ENCODE measurements around the gene NEU1. TPM values are rescaled to one million over a fixed set of nuclear protein-coding genes. Genes with fewer than 3 reads are reported as not detected.

Gene NEU1
- total RNA-seq, 1 experiment from 2014 or later = 44.8 TPM

DNA sequence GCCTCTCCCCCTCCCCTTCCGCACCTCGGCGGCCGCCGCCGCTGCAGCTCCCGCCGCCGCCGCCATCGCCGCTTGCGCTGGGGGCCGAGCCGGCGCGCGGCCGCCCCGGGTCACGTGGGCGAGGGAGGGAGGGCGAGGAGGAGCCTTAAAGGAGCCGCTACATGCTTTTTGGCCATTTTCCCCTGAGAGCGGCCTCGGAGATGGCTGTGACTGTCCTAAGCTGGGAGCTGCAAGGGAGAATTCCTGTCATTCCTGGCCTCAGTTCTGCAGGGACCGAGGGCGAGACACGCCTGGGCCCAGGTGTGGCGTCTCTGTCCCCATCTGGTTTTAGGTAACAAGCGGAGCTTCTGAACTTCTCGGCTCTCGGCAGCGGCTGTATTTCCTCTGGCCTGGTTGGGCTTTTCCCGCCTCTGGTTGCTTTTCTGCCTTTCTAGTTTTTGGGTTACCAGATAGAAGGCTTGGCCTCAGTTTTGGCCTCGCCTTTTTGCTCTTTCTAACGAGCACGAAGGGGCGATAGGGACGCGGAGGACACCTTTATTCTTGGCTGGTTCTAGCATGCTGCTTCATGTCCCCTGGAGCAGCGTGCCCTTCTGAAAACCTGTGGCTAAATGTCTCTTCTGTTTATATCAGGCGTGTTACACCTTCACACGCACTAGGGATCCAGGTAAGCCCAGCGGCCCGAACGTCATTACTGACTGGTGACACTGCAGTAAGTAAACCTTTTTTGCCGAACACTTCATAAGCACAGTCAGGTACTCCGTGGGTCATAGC lies 35.2 kb upstream of the NEU1 start, which contains the start of gene EHMT2 (continued):
- TF ChIP-seq, protein P1, sequence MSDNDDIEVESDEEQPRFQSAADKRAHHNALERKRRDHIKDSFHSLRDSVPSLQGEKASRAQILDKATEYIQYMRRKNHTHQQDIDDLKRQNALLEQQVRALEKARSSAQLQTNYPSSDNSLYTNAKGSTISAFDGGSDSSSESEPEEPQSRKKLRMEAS (CRISPR knock-in tag; IDR thresholded peaks at IDR 0.05) = no peak; the same call in 1 of the 2 replicates
- TF ChIP-seq, protein P2, sequence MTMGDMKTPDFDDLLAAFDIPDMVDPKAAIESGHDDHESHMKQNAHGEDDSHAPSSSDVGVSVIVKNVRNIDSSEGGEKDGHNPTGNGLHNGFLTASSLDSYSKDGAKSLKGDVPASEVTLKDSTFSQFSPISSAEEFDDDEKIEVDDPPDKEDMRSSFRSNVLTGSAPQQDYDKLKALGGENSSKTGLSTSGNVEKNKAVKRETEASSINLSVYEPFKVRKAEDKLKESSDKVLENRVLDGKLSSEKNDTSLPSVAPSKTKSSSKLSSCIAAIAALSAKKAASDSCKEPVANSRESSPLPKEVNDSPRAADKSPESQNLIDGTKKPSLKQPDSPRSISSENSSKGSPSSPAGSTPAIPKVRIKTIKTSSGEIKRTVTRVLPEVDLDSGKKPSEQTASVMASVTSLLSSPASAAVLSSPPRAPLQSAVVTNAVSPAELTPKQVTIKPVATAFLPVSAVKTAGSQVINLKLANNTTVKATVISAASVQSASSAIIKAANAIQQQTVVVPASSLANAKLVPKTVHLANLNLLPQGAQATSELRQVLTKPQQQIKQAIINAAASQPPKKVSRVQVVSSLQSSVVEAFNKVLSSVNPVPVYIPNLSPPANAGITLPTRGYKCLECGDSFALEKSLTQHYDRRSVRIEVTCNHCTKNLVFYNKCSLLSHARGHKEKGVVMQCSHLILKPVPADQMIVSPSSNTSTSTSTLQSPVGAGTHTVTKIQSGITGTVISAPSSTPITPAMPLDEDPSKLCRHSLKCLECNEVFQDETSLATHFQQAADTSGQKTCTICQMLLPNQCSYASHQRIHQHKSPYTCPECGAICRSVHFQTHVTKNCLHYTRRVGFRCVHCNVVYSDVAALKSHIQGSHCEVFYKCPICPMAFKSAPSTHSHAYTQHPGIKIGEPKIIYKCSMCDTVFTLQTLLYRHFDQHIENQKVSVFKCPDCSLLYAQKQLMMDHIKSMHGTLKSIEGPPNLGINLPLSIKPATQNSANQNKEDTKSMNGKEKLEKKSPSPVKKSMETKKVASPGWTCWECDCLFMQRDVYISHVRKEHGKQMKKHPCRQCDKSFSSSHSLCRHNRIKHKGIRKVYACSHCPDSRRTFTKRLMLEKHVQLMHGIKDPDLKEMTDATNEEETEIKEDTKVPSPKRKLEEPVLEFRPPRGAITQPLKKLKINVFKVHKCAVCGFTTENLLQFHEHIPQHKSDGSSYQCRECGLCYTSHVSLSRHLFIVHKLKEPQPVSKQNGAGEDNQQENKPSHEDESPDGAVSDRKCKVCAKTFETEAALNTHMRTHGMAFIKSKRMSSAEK (CRISPR knock-in tag; IDR thresholded peaks at IDR 0.05; ENCODE audit: borderline replicate concordance) = 0 out of 2 replicates have a peak, but pooled peaks have one; percentile 26
- TF ChIP-seq, protein P3, sequence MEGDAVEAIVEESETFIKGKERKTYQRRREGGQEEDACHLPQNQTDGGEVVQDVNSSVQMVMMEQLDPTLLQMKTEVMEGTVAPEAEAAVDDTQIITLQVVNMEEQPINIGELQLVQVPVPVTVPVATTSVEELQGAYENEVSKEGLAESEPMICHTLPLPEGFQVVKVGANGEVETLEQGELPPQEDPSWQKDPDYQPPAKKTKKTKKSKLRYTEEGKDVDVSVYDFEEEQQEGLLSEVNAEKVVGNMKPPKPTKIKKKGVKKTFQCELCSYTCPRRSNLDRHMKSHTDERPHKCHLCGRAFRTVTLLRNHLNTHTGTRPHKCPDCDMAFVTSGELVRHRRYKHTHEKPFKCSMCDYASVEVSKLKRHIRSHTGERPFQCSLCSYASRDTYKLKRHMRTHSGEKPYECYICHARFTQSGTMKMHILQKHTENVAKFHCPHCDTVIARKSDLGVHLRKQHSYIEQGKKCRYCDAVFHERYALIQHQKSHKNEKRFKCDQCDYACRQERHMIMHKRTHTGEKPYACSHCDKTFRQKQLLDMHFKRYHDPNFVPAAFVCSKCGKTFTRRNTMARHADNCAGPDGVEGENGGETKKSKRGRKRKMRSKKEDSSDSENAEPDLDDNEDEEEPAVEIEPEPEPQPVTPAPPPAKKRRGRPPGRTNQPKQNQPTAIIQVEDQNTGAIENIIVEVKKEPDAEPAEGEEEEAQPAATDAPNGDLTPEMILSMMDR (IDR thresholded peaks at IDR 0.05) = no peak
- TF ChIP-seq, protein P4, sequence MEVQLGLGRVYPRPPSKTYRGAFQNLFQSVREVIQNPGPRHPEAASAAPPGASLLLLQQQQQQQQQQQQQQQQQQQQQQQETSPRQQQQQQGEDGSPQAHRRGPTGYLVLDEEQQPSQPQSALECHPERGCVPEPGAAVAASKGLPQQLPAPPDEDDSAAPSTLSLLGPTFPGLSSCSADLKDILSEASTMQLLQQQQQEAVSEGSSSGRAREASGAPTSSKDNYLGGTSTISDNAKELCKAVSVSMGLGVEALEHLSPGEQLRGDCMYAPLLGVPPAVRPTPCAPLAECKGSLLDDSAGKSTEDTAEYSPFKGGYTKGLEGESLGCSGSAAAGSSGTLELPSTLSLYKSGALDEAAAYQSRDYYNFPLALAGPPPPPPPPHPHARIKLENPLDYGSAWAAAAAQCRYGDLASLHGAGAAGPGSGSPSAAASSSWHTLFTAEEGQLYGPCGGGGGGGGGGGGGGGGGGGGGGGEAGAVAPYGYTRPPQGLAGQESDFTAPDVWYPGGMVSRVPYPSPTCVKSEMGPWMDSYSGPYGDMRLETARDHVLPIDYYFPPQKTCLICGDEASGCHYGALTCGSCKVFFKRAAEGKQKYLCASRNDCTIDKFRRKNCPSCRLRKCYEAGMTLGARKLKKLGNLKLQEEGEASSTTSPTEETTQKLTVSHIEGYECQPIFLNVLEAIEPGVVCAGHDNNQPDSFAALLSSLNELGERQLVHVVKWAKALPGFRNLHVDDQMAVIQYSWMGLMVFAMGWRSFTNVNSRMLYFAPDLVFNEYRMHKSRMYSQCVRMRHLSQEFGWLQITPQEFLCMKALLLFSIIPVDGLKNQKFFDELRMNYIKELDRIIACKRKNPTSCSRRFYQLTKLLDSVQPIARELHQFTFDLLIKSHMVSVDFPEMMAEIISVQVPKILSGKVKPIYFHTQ (CRISPR knock-in tag; IDR thresholded peaks at IDR 0.05) = peak; percentile 52; the same call in 1 of the 2 replicates
- TF ChIP-seq JUN (CRISPR knock-in tag; IDR thresholded peaks at IDR 0.05) (no peak), FOXP1 (CRISPR knock-in tag; IDR thresholded peaks at IDR 0.05; ENCODE audit: borderline replicate concordance) (no peak), ZNF423 (CRISPR knock-in tag; IDR thresholded peaks at IDR 0.05) (no peak), EMX1 (CRISPR knock-in tag; IDR thresholded peaks at IDR 0.05) (no peak), ESRRA (CRISPR knock-in tag; IDR thresholded peaks at IDR 0.05; ENCODE audit: borderline replicate concordance) (no peak), JAZF1 (CRISPR knock-in tag; IDR thresholded peaks at IDR 0.05) (no peak), ZNF138 (CRISPR knock-in tag; conservative IDR thresholded peaks at IDR 0.05) (no peak), ETV6 (CRISPR knock-in tag; IDR thresholded peaks at IDR 0.05) (no peak; the same call in 1 of the 2 replicates), KAT7 (CRISPR knock-in tag; IDR thresholded peaks at IDR 0.05; ENCODE audit: borderline replicate concordance) (no peak), TCF7 (CRISPR knock-in tag; IDR thresholded peaks at IDR 0.05; ENCODE audit: low read depth) (no peak), GABPB1 (CRISPR knock-in tag; IDR thresholded peaks at IDR 0.05) (no peak; the same call in 1 of the 2 replicates), TEAD1 (CRISPR knock-in tag; IDR thresholded peaks at IDR 0.05) (peak; percentile 14; the same call in 1 of the 2 replicates), SP1 (CRISPR knock-in tag; conservative IDR thresholded peaks at IDR 0.05) (peak; percentile 72), IRF2 (CRISPR knock-in tag; IDR thresholded peaks at IDR 0.05; ENCODE audit: borderline replicate concordance, low read depth) (no peak)
- TF ChIP-seq, protein P5, sequence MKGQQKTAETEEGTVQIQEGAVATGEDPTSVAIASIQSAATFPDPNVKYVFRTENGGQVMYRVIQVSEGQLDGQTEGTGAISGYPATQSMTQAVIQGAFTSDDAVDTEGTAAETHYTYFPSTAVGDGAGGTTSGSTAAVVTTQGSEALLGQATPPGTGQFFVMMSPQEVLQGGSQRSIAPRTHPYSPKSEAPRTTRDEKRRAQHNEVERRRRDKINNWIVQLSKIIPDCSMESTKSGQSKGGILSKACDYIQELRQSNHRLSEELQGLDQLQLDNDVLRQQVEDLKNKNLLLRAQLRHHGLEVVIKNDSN (CRISPR knock-in tag; IDR thresholded peaks at IDR 0.05) = peak; percentile 93
